Caki2 (cell line): ENCODE results near the gene RHOF. TPM values are rescaled to one million over a fixed set of nuclear protein-coding genes. Genes with fewer than 3 reads are reported as not detected.

Experiments
- DNase-seq: peaks from one replicate; pipeline ENCODE4 v3.0.0-alpha.2; 2015; ENCODE audit warnings: low read depth
- in situ Hi-C: cut with HindIII; loops from 2 replicates; pipeline ENCODE4 v1.10.0; 2016; ENCODE audit warnings: low sequenced_read_pairs, low pct_unique_long_range_greater_than_20kb, mixed read lengths
- total RNA-seq: library from RNA; depleted of rRNA; stranded (reverse); fragments of >200 nt; shearing (Covaris generic); gene quantifications from 2 replicates; pipeline ENCODE4 v1.2.3, GENCODE V29; 2014; ENCODE audit warnings: low replicate concordance

Gene RHOF
- total RNA-seq, 1 experiment from 2014 or later: 81.4 TPM

DNA sequence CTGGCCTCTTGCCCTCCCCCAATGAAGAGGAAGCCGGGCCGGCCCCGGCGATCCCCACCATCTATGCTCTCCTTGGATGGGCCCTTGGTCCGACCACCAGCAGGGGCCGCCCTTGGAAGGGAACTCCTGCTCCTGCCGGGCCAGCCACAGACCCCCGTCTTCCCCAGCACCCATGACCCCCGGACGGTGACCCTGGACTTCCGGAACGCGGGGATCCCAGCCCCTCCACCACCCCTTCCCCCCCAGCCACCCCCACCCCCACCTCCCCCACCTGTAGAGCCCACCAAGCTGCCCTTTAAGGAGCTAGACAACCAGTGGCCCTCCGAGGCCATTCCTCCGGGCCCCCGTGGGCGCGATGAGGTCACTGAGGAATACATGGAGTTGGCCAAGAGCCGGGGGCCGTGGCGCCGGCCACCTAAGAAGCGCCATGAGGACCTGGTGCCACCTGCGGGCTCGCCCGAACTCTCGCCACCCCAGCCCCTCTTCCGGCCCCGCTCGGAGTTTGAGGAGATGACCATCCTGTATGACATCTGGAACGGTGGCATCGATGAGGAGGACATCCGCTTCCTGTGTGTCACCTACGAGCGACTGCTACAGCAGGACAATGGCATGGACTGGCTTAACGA is 29.7 kb upstream of the RHOF start:
- no peak for DNase-seq
- in situ Hi-C loops: no loop called here

DNA sequence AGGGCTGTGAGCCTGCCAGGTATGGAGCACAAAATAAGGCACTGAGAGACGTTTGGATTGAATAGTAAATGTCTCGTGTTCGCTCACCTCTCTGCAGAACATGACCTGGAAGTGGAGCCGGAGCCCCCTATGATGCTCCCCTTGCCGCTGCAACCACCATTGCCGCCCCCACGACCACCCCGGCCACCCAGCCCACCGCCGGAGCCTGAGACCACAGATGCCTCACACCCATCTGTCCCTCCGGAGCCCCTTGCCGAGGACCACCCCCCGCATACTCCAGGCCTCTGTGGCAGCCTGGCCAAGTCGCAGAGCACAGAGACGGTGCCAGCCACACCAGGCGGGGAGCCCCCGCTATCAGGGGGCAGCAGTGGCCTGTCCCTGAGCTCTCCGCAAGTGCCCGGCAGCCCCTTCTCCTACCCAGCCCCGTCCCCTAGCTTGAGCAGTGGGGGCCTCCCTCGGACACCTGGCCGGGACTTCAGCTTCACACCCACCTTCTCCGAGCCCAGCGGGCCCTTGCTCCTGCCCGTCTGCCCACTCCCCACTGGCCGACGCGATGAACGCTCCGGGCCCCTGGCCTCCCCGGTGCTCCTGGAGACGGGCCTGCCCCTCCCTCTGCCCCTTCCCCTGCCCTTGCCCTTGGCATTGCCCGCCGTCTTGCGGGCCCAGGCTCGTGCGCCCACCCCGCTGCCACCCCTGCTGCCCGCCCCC is 29.1 kb upstream of the RHOF start:
- in situ Hi-C loops: no loop called here
- no peak for DNase-seq

DNA sequence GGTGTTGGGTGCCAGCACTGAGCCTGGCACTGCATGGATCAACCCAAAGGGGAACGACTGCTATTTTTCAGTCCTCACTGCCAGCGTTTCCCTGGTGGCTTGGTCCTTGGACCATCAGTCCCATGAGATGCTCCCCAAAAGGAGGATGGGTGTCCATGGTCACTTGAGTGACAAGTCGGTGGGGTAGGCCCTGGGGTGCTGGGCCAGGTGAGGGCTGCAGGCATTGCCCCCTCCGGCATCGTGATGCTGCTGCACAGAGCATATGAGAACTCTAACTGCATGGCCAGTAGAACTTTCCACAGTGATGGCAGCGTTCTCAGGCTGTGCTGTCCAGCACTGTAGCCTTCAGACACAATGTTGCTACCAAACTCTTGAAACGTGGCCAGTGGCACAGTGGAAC is 26.6 kb upstream of the RHOF start:
- no peak for DNase-seq
- in situ Hi-C loops: no loop called here

DNA sequence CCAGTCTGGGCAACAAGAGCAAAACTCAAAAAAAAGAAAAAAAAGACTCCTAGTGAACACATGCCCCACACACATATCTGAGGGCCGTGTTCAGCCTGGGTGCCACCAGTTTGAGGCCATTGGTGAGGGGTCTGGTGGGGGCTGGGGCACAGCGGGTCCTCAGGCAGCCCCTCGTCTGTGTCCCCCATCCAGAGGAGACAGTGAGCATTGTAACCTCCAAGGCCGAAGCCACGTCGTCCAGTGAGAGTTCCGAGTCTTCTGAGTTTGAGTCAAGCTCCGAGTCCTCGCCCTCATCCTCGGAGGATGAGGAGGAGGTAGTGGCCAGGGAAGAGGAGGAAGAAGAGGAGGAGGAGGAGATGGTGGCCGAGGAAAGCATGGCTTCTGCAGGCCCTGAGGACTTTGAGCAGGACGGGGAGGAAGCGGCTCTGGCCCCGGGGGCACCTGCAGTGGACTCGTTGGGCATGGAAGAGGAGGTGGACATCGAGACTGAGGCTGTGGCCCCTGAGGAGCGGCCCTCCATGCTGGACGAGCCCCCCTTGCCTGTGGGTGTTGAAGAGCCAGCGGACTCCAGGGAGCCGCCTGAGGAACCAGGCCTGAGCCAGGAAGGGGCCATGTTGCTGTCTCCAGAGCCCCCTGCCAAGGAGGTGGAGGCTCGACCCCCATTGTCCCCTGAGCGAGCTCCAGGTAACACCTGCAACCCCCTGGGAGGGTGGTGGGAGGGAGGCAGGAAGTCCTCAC is 25.9 kb upstream of the RHOF start:
- DNase-seq: no peak
- in situ Hi-C loops: no loop called here

DNA sequence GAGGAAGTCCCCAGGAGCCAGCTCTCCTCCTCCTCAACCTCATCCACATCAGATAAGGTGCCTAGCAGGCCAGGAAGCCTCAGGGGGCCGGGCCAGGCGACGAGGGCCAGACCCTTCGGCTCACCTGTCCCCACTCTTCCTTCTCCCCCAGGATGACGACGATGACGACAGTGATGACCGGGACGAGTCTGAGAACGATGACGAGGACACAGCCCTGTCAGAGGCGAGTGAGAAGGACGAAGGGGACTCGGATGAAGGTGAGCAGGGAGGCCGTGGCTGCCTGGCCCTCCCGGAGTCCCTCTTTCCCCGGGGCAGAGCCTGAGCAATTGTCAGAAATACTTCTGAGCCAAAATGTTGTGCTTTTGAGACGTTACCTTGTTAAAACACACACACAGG is 24.2 kb upstream of the RHOF start:
- in situ Hi-C loops: no loop called here
- DNase-seq: no peak

DNA sequence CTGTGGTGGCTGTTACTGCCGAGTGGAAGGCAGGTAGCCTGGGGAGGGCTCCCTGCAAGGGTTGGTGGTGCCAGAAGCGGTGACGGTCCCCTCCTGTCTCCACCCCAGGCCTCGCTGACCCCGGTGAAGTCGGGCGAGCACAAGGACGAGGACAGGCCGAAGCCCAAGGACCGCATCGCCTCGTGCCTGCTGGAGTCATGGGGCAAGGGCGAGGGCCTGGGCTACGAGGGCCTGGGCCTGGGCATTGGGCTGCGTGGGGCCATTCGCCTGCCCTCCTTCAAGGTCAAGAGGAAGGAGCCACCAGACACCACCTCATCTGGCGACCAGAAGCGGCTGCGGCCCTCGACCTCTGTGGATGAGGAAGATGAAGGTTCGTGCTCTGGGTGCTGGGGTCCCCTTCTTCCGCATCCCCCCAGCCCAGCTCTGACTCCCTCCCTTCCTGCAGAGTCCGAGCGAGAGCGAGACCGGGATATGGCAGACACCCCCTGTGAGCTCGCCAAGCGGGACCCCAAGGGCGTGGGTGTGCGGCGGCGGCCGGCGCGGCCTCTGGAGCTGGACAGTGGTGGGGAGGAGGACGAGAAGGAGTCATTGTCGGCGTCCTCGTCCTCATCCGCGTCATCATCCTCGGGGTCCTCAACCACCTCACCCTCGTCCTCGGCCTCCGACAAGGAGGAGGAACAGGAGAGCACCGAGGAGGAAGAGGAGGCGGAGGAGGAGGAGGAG is 23.6 kb upstream of the RHOF start:
- in situ Hi-C loops: no loop called here
- no peak for DNase-seq

DNA sequence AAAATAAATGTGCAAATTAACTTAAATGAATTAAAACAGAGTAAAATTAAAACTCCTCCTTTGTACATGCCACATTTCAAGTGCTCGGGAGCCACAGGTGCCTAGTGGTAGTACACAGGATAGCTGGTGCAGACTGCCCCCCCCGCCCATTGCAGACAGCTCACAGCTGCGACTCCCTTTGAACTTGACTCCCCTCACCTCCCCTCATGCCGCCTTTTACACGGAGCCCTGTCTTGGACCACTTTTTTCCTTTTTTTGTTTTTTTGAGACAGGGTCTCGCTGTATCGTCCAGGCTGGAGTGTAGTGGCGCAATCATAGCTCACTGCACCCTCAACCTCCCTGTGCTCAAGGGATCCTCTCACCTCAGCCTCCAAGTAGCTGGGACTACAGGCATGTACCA is 21.8 kb upstream of the RHOF start:
- no peak for DNase-seq
- in situ Hi-C loops: no loop called here

DNA sequence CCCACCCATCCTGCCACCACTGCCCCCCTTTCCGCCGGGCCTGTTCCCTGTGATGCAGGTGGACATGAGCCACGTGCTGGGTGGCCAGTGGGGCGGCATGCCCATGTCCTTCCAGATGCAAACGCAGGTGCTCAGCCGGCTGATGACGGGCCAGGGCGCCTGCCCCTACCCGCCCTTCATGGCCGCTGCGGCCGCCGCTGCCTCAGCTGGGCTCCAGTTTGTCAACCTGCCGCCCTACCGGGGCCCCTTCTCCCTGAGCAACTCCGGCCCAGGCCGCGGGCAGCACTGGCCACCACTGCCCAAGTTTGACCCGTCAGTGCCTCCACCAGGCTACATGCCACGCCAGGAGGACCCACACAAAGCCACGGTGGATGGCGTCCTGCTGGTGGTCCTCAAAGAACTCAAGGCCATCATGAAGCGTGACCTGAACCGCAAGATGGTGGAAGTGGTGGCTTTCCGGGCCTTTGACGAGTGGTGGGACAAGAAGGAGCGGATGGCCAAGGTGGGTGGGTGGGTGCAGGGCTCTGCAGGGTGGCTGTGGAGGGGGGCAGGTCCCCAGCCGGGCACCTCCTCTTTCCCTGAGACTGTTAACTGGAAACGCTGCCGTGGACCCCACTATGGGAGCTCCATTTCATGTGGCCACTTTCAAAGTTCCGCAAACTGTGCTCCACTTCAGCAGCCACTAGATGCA is 21.1 kb upstream of the RHOF start:
- in situ Hi-C loops: no loop called here
- DNase-seq: no peak

DNA sequence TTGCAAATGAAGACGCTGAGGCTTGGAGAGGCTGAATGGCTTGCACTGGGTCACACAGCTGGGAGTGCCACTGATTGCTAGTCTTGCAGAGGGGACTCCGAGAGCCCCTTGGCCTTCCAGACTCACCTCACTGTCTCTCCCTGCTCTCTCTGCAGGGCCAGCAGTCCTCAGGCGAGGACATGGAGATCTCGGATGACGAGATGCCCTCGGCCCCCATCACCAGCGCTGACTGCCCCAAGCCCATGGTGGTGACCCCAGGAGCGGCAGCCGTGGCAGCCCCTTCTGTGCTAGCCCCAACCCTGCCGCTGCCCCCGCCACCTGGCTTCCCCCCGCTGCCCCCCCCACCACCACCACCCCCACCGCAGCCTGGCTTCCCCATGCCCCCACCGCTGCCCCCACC is 20.5 kb upstream of the RHOF start:
- in situ Hi-C loops: no loop called here
- DNase-seq: no peak

DNA sequence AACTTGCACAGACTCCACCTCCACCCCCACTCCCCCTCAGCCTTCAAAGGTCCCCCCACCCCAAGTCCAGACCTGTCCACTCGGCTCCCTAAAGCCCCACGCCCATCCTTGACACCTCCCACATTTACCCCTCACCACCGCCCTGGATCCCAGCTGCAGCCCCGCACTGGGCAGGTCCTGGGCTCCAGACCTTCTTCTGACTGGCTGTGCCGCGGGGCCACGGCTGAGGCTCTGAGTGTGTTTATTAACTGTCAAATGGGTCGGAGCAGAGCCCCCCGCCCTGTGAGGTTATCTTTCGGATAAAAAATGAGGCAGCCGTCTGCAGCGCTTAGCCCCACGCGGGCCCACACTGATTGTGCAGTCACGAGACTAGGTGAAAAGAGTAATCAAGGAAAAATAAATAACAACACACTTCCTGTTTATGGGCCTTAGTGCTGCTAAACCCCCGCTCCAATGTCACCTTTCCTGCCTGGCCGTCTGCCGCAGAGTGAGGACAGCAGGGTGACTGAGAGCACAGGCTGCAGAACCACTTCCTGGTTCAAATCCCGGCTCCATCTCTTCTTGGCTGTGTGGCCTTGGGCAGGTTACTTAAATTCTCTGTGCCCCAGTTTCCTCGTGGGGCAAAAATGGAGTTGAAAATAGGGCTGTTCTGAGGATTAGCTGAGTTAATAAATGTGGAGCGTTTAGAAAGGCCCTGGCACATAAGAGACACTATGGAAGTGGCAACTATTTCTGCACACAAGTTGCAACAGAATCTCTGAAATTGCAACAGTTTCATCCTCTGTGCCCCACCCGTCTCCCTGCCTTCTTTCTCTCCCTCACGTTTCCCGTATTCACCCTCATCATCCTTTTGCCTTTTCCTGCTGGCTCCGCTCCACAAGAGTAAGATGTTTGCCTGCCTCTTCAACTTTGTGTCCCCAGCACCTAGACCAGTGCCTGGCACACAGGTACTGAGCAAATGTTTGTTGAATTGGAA is 19.7 kb upstream of the RHOF start:
- in situ Hi-C loops: no loop called here

DNA sequence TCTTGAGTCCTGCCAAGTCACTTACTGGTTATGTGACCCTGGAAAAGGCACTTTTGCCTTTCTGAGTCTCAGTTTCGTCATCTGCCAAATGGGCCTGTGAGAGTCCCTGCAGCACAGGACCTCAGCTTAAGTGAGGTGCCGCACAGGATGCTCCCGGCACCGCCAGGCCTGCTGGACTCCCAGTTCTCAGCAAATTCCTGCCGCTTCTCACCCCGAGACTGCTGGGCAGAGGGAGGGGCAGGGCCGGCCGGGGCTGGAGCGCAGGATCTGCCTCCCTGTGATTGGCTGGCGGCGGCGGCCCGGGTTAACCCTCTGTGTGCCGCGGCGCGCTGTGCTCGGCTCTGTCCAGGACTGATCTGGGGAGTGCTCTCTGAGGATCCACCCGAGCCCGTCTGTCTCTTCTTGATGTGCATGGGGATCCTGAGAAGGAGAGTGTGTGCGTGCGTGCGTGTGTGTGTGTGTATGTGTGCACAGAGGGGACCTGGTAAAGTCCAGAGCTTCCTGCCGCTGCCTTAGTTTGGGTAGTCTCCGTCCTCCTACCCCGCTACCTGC is 18.9 kb upstream of the RHOF start:
- in situ Hi-C loops: no loop called here
- DNase-seq: peak; percentile 69

More for the DNA sequence above, 19.7 kb upstream of the RHOF start:
- DNase-seq: no peak

DNA sequence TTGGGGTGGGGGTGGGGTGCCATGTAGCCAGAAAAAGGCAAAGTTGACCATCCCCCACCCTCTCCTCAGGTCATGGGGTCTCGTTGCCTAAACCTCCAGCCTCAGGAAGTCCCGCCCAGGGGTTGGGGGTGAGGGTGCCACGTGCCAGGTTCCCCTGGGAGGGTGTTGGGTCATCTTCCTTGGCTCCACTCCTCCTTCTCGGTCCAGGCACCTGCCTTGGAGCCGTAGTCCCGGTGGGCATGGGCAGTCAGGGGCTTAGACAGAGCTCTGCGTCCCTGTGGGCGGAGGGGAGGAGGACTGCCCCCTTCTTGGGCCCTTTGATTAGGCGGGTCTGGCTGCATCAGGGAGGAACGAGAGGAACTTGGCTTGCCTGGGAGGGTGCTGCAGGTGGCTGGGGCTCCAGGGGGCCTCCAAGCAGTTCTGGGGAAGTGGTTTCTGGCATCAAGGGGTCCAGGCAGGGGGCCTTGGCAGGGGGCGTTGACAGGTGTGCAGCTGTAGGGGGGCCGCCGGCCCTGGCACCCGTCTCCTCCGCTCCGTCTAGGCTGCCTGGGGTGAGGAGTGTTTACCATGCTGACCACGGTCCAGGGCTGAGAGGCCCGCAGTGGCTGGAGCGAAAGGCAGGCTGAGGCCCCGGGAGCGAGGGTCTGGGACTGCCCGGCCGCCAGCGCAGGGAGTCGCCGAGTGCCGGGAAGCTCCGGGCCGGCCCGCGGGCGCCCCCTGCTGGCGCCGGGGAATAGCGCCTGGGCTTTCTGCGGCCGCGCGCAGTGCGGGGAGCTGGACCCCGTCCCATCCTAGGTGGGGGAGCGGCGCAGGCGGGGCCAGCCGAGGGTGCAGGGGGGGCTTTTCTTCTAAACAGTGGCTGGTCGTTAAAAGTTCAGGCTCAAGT is 18.2 kb upstream of the RHOF start:
- in situ Hi-C loops: no loop called here
- DNase-seq: peak; percentile 63

DNA sequence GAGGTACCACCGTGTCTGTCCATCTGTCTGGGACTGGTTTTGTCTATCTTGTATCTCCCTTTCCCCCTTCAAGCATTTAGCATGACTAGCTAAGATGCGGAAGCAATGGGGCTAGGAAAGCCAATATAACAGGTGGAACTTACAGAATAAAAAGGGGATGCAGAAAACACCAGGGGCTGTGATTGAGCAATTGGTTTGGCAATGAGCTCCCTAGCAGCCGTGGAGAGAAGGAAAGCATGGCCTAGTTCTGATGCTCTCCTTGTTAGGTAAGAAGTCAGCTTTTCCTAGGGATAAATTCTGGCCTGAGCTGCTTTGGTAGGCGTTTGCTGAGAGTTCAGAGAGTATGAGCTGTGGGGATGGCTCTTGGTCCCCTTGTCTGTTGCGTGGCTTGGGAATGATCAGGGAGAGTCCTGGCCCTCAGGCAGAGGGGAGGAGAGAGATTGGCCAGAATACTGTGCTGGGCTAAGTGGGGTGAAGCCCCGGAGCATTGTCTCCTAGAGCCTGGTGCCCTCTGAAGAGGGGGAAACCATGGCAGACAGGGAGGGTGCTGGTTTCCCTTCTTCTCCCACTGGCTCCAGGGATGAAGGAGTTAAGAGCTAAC is 17.4 kb upstream of the RHOF start:
- in situ Hi-C loops: no loop called here
- no peak for DNase-seq

DNA sequence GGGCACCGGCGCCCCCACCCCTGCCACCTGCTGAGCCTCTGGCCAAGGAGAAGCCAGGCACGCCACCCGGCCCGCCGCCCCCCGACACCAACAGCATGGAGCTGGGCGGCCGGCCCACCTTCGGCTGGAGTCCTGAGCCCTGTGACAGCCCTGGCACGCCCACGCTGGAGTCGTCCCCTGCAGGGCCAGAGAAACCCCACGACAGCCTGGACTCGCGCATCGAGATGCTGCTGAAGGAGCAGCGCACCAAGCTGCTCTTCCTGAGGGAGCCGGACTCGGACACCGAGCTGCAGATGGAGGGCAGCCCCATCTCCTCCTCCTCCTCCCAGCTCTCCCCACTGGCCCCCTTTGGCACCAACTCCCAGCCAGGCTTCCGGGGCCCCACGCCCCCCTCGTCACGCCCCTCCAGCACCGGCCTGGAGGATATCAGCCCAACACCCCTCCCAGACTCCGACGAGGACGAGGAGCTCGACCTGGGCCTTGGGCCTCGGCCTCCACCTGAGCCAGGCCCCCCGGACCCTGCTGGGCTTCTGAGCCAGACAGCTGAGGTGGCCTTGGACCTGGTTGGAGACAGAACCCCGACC is 16.8 kb upstream of the RHOF start:
- in situ Hi-C loops: no loop called here
- no peak for DNase-seq

DNA sequence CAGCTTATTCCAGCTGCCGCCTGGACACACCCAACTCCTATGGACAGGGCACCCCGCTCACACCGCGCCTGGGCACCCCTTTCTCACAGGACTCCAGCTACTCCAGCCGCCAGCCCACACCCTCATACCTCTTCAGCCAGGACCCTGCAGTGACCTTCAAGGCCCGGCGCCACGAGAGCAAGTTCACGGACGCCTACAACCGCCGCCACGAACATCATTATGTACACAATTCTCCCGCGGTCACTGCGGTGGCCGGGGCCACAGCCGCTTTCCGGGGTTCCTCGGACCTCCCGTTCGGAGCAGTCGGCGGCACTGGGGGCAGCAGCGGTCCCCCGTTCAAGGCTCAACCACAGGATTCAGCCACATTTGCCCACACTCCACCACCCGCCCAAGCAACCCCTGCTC is 16.2 kb upstream of the RHOF start:
- in situ Hi-C loops: no loop called here
- no peak for DNase-seq

DNA sequence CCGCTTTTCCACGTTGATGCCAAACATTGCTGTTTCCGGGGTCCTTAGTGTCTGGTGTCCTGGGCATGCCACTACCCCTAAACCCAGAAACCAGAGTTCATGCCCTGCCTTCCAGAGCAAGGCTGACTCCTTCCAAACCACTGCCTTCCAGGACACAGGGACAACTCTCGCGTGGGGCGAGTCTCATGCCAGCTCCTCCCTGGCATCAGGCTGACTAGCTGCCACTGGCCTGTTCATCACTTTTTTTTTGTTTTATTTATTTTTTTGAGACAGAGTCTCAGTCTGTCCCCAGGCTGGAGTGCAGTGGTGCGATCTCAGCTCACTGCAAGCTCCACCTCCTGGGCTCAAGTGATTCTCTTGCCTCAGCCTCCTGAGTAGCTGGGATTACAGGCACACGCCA is 15.1 kb upstream of the RHOF start:
- DNase-seq: no peak
- in situ Hi-C loops: no loop called here
